Measurements from ENCODE around the gene MRPL33.

The MRPL33 gene

GRCh38 chr2:27800856-27801255, 29.3 kb downstream of the MRPL33 start:
- no peak for DNase-seq (ENCODE audit: low read depth, low spot score)
- POLR2A ChIA-PET: interaction anchor here (2.5 kb wide), 1 partner anchor 9 kb away, joined by 11 read pairs; no protein-coding TSS in a partner anchor
- H3K4me3 ChIP-seq (ENCODE audit: low read depth, low read length): no peak overlapping the region
- TF ChIP-seq, protein P1, sequence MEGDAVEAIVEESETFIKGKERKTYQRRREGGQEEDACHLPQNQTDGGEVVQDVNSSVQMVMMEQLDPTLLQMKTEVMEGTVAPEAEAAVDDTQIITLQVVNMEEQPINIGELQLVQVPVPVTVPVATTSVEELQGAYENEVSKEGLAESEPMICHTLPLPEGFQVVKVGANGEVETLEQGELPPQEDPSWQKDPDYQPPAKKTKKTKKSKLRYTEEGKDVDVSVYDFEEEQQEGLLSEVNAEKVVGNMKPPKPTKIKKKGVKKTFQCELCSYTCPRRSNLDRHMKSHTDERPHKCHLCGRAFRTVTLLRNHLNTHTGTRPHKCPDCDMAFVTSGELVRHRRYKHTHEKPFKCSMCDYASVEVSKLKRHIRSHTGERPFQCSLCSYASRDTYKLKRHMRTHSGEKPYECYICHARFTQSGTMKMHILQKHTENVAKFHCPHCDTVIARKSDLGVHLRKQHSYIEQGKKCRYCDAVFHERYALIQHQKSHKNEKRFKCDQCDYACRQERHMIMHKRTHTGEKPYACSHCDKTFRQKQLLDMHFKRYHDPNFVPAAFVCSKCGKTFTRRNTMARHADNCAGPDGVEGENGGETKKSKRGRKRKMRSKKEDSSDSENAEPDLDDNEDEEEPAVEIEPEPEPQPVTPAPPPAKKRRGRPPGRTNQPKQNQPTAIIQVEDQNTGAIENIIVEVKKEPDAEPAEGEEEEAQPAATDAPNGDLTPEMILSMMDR (IDR thresholded peaks at IDR 0.05; ENCODE audit: insufficient read depth, low read length, missing control alignments): no peak
- CTCF ChIA-PET: no interaction called here

DNA sequence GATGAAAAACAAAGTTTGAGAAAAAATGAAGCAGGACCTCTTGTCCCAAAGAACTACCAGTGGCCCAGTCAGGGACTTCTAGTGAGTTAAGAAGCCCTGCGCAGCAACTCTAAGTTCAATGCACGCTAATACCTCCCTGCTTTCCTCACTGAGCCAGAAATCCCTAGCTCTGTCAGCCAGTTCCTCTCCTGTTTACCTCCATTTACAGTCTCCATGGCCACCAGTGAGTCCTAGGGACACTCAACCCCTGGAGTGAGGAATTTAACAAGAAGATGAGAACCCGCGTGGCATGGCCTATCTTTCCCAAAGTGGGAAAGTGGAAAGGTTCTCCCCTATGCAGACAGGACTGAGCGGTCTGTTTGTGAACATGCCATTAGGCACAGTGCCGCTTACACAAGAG, 31.0 kb downstream of the MRPL33 start:
- TF ChIP-seq, protein P1 (IDR thresholded peaks at IDR 0.05; ENCODE audit: insufficient read depth, low read length, missing control alignments): no peak
- no peak for DNase-seq (ENCODE audit: low read depth, low spot score)
- no peak overlapping the region for H3K4me3 ChIP-seq (ENCODE audit: low read depth, low read length)
- CTCF ChIA-PET: no interaction called here
- POLR2A ChIA-PET: no interaction called here

- ChIA-PET CTCF (no interaction called here), POLR2A (no interaction called here)
- TF ChIP-seq, protein P1 (IDR thresholded peaks at IDR 0.05; ENCODE audit: insufficient read depth, low read length, missing control alignments): no peak
- H3K4me3 ChIP-seq (ENCODE audit: low read depth, low read length): no peak overlapping the region
- DNase-seq (ENCODE audit: low read depth, low spot score): no peak
Measured at GRCh38 chr2:27803046-27803445, 31.5 kb downstream of the MRPL33 start.

- TF ChIP-seq, protein P1 (IDR thresholded peaks at IDR 0.05; ENCODE audit: insufficient read depth, low read length, missing control alignments): no peak
- no peak overlapping the region for H3K4me3 ChIP-seq (ENCODE audit: low read depth, low read length)
- DNase-seq (ENCODE audit: low read depth, low spot score): no peak
- CTCF ChIA-PET: interaction anchor here (0.6 to 0.7 kb wide), 2 partner anchors 169 to 1155 kb away, joined by 3 read pairs; no protein-coding TSS in a partner anchor
- POLR2A ChIA-PET: no interaction called here
Measured at GRCh38 chr2:27804146-27804545, 32.6 kb downstream of the MRPL33 start.

DNA sequence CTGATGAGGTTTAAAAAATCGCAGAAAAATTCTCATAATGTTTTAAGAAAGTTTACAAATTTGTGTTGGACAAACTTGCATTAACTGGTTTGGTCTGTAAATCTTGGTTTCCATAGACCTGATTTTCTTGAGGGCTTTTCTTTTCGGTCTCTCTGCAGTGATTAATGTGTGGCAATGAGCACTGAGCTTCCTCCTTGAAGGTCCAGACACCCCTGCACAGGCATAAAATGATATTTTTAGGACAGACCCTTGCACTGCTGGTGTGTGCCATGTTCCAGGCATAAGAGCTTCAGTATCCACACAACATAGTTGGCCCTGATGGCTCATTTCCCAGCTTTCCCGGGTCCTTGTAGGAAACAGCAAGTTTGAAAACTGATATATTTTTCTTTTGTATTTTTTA, 33.7 kb downstream of the MRPL33 start:
- POLR2A ChIA-PET: no interaction called here
- no peak for DNase-seq (ENCODE audit: low read depth, low spot score)
- CTCF ChIA-PET: interaction anchor here (1.3 kb wide), 1 partner anchor 9 kb away, joined by 4 read pairs; no protein-coding TSS in a partner anchor
- no peak overlapping the region for H3K4me3 ChIP-seq (ENCODE audit: low read depth, low read length)
- TF ChIP-seq, protein P1 (IDR thresholded peaks at IDR 0.05; ENCODE audit: insufficient read depth, low read length, missing control alignments): no peak

GRCh38 chr2:27806311-27807059, 35.0 kb downstream of the MRPL33 start:
- DNase-seq (ENCODE audit: low read depth, low spot score): no peak
- POLR2A ChIA-PET: no interaction called here
- CTCF ChIA-PET: interaction anchor here (0.8 to 1.3 kb wide), 3 partner anchors 10 to 590 kb away, joined by 3 to 4 read pairs (median 3); no protein-coding TSS in a partner anchor
- TF ChIP-seq, protein P1 (IDR thresholded peaks at IDR 0.05; ENCODE audit: insufficient read depth, low read length, missing control alignments): no peak
- H3K4me3 ChIP-seq (ENCODE audit: low read depth, low read length): no peak overlapping the region

Data from AG04449 (cell line).